HuH-7 (cell line): ENCODE measurements around the gene COA8.
A peak's percentile ranks its signal among the peaks of the same experiment; 100 is the strongest.

Experiments used
- DNase-seq: peaks from one replicate; pipeline ENCODE4 v3.0.0; 2011; ENCODE audit warnings: low spot score

The COA8 gene

GRCh38 chr14:103536693-103537092 lies 26.1 kb upstream of the COA8 start:
- DNase-seq, result no peak

GRCh38 chr14:103537175-103537990 lies 25.4 kb upstream of the COA8 start:
- no peak for DNase-seq

DNA sequence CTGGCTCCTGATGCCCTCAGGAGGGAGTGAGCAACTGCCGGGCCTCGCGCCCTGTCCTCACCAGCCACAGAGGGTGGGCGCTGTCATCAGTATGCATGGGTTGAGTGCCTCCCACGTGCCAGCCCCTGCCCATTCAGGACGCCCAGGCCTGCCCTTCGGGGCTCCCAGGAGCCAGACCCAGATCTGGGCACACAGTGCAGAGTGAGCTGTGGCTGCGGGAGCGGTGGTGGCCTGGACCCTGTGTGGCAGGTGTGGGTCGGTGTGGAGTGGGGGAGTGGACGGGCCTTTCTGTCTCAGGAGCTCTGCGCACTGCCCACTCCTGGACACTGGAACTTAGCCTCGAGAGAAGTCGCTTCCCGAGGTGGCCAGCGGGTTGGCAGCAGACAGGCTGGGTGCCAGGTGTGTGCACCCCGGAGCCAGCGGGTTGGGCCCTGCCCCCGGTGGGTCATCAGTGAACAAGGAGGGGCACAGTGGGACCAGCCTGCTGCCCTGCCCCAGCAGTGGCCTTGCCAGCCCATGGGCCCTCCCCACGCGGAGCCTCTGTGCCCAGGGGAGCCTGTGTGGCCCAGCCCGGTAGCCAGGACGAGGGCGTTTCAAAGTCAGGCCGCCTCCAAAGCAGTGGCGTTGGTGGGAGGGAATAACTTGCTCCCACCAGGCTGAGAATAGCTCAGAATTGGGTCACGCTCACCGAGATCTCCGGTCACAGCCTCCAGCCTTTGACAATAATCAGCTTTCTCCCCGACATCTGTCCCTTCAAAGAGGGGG lies 24.3 kb upstream of the COA8 start:
- no peak for DNase-seq

DNA sequence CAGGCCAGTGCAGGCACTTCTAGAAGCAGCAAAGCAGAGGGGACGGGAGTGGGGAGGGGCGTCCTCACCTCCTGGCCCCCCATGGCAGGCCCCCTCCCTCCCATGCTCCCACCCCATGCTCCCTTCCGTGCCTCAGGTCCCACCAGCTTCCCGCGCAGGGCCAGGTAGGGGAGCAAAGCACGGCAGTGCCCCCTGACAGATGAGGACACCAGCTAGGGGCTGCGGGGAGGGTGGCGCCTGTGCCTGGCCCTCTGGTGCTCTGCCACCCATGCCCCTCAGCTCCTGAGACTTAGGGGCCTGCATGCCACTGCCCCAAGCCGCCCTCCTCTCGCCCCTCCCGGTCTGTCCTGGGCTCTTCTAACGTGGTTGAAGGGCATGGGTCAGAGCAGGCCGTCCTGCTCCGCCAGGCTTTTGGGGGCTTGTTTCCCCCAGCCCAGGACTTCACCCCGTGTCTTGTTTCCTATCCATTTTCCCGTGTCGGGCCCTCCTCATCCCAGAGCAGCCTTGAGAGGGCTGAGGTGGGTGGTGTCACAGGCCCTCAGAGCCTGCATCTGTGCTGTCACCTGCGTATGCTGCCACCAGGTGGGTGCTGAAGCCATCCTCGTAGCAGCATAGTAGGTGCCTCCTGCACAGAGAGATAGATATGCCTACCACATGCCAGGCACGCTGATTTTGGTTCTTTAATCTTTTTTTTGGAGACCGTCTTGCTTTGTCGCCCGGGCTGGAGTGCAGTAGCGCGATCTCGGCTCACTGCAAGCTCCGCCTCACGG lies 23.5 kb upstream of the COA8 start:
- no peak for DNase-seq

GRCh38 chr14:103540821-103541708 lies 21.7 kb upstream of the COA8 start:
- no peak for DNase-seq

GRCh38 chr14:103541709-103542604 lies 20.8 kb upstream of the COA8 start:
- DNase-seq, result no peak

- DNase-seq, result no peak
Measured at GRCh38 chr14:103542605-103543088, 20.1 kb upstream of the COA8 start.

- no peak for DNase-seq
Measured at GRCh38 chr14:103543140-103543539, 19.6 kb upstream of the COA8 start.

- no peak for DNase-seq
Measured at GRCh38 chr14:103543721-103544387, 18.9 kb upstream of the COA8 start.

- no peak for DNase-seq
Measured at GRCh38 chr14:103544388-103545218, 18.2 kb upstream of the COA8 start.

GRCh38 chr14:103545219-103545914 lies 17.4 kb upstream of the COA8 start:
- no peak for DNase-seq

DNA sequence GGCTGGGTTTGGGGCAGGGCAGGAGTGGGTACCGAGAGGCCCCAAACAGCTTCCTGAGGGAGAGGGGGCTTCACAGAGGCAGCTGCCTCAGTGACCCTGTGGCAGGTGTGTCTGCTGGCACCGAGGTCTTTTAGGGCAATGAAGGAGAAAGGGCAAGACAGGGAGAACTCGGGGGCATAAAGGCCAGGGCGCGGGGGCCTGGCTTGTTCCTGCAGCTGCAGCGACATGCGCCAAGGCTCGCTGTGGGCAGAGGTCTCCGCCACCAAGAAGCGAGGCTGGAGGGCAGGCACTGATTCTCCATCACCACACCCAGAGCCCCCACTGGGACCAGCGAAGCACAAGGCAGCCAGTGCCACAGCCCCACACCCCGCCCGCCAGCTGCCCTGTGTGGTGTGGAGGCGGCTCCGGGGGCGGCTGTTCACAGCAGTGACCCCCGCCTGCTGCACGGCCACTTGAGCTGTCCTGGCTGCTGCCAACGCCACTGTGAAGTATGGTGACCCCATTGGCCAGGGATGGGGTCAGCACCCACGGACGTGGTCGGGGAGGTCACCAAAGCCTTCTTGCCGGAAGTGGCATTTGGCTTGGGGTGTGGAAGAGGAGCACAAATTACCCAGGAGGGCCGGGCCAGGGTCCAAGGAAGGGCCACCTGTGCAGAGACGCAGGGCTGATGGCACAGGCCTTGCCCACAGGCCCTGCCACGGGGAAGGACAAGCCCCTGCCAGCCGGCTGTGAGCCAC lies 16.7 kb upstream of the COA8 start:
- DNase-seq, result no peak

DNA sequence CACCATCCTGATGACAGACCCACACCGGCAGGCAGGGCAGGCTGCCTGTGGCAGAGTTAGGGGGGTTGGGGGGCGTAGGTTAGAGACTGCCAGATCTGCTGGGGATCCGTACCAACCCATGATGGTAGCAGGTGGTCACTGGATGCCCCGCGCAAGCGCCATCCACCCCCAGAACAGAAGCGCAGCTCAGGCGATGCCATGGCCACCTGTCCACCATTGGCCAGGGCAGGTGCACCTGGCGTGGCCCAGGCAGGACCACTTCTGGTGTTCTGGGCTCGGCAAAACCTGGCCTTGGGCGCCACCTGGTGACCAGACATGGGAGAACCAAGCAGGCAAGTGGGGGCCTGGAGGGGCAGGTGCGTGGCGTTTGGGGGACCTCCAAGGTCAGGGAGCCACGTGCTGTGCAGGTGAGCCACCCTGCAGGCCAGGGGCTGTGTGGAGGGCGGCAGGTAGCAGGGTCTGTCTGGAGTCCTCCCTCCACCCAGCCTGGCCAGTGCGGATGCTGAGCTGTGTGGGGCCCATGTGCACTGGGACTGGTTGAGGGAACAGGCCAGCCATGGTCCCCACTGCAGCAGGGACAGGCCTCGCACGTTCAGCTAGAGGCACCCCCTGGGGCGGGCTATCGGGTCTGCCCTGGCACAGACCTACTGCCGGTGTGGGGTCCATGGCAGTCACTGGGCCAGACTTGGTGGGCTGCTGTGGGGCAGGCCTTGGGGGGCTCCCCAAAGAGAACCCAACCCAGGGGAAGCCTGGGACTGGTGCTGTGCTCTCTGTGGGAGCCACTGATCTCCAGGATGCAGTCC lies 15.9 kb upstream of the COA8 start:
- peak; percentile 91 for DNase-seq

GRCh38 chr14:103547455-103547940 lies 15.3 kb upstream of the COA8 start:
- DNase-seq, result no peak

- no peak for DNase-seq
Measured at GRCh38 chr14:103547941-103548462, 14.8 kb upstream of the COA8 start.
